Dendritic cell treated with granulocyte-macrophage colony-stimulating factor and Interleukin-4, amounts not matched to agents 40 ng/mL and 50 ng/mL, for 4 days (primary cell): ENCODE results near the gene PAFAH1B1.
"Not testable (repeated sequence)": the region's sequence is repeated elsewhere in the genome, so short reads cannot be mapped to it uniquely, and the experiment has no call there.

Experiments
- H3K27ac Mint-ChIP-seq: one replicate; pipeline ENCODE4 v1.8.0; 2022; ENCODE audit warnings: mild to moderate bottlenecking, mixed read lengths
- H3K27me3 Mint-ChIP-seq: one replicate; pipeline ENCODE4 v1.8.0; 2022; ENCODE audit warnings: mild to moderate bottlenecking, mixed read lengths
- H3K36me3 Mint-ChIP-seq: one replicate; pipeline ENCODE4 v1.8.0; 2022; ENCODE audit warnings: low read depth, mixed read lengths
- H3K4me1 Mint-ChIP-seq: one replicate; pipeline ENCODE4 v1.8.0; 2022; ENCODE audit warnings: low read depth, mixed read lengths
- H3K4me3 Mint-ChIP-seq: one replicate; pipeline ENCODE4 v1.8.0; 2022; ENCODE audit warnings: mild to moderate bottlenecking, moderate library complexity, mixed read lengths
- H3K9me3 Mint-ChIP-seq: one replicate; pipeline ENCODE4 v1.8.0; 2022; ENCODE audit warnings: mixed read lengths
- intact Hi-C: fragments of 100-400 bp; cut with micrococcal nuclease; formaldehyde crosslinking; loops from one replicate; pipeline ENCODE4 v1.15.0; 2022

PAFAH1B1 gene

GRCh38 chr17:2635241-2635640 lies 41.8 kb downstream of the PAFAH1B1 start:
- peaks cover 2% of the 10 kb centered on the region for H3K9me3 Mint-ChIP-seq
- peaks cover 69% of the 10 kb centered on the region for H3K36me3 Mint-ChIP-seq
- no peak overlapping the region for H3K27ac Mint-ChIP-seq
- no peak overlapping the region for H3K4me3 Mint-ChIP-seq
- intact Hi-C loops, result no loop called here
- no peaks in the 10 kb centered on the region for H3K27me3 Mint-ChIP-seq
- H3K4me1 Mint-ChIP-seq, result peaks cover 41% of the 10 kb centered on the region

GRCh38 chr17:2635675-2636074 lies 42.2 kb downstream of the PAFAH1B1 start:
- peaks cover 37% of the 10 kb centered on the region for H3K4me1 Mint-ChIP-seq
- no peaks in the 10 kb centered on the region for H3K9me3 Mint-ChIP-seq
- H3K27me3 Mint-ChIP-seq, result no peaks in the 10 kb centered on the region
- H3K36me3 Mint-ChIP-seq, result peaks cover 74% of the 10 kb centered on the region
- no peak overlapping the region for H3K4me3 Mint-ChIP-seq
- intact Hi-C loops, result no loop called here
- H3K27ac Mint-ChIP-seq, result no peak overlapping the region

GRCh38 chr17:2636169-2636930 lies 42.9 kb downstream of the PAFAH1B1 start:
- H3K4me1 Mint-ChIP-seq, result peaks cover 30% of the 10 kb centered on the region
- H3K27ac Mint-ChIP-seq, result no peak overlapping the region
- H3K9me3 Mint-ChIP-seq, result no peaks in the 10 kb centered on the region
- peaks cover 80% of the 10 kb centered on the region for H3K36me3 Mint-ChIP-seq
- no peak overlapping the region for H3K4me3 Mint-ChIP-seq
- no peaks in the 10 kb centered on the region for H3K27me3 Mint-ChIP-seq
- intact Hi-C loops, result no loop called here

GRCh38 chr17:2637422-2637821 lies 44.0 kb downstream of the PAFAH1B1 start:
- no peaks in the 10 kb centered on the region for H3K9me3 Mint-ChIP-seq
- H3K27me3 Mint-ChIP-seq, result no peaks in the 10 kb centered on the region
- peaks cover 19% of the 10 kb centered on the region for H3K4me1 Mint-ChIP-seq
- no peak overlapping the region for H3K4me3 Mint-ChIP-seq
- intact Hi-C loops, result no loop called here
- H3K27ac Mint-ChIP-seq, result no peak overlapping the region
- H3K36me3 Mint-ChIP-seq, result peaks cover 84% of the 10 kb centered on the region

- Mint-ChIP-seq H3K9me3 (no peaks in the 10 kb centered on the region), H3K4me1 (peaks cover 5% of the 10 kb centered on the region), H3K36me3 (peaks cover 85% of the 10 kb centered on the region), H3K27me3 (no peaks in the 10 kb centered on the region), H3K4me3 (no peak overlapping the region), H3K27ac (no peak overlapping the region)
- intact Hi-C loops, result no loop called here
These were observed 51.5 kb downstream of the PAFAH1B1 start for GRCh38 chr17:2644971-2645370.

GRCh38 chr17:2647957-2648356 lies 54.5 kb downstream of the PAFAH1B1 start:
- H3K4me3 Mint-ChIP-seq, result no peak overlapping the region
- no peak overlapping the region for H3K27ac Mint-ChIP-seq
- no peaks in the 10 kb centered on the region for H3K27me3 Mint-ChIP-seq
- H3K4me1 Mint-ChIP-seq, result peaks cover 5% of the 10 kb centered on the region
- H3K36me3 Mint-ChIP-seq, result peaks cover 83% of the 10 kb centered on the region
- H3K9me3 Mint-ChIP-seq, result no peaks in the 10 kb centered on the region
- intact Hi-C loops, result no loop called here

- intact Hi-C loops, result no loop called here
- peaks cover 8% of the 10 kb centered on the region for H3K4me1 Mint-ChIP-seq
- H3K4me3 Mint-ChIP-seq, result no peak overlapping the region
- no peak overlapping the region for H3K27ac Mint-ChIP-seq
- H3K9me3 Mint-ChIP-seq, result no peaks in the 10 kb centered on the region
- H3K36me3 Mint-ChIP-seq, result peaks cover 74% of the 10 kb centered on the region
- no peaks in the 10 kb centered on the region for H3K27me3 Mint-ChIP-seq
These were observed 55.7 kb downstream of the PAFAH1B1 start for GRCh38 chr17:2649191-2649590.

GRCh38 chr17:2652911-2653310 lies 59.5 kb downstream of the PAFAH1B1 start:
- H3K9me3 Mint-ChIP-seq, H3K27me3 Mint-ChIP-seq, H3K4me3 Mint-ChIP-seq, H3K27ac Mint-ChIP-seq, intact Hi-C loops: not testable (repeated sequence)
- H3K36me3 Mint-ChIP-seq, result peaks cover 59% of the 10 kb centered on the region
- peaks cover 19% of the 10 kb centered on the region for H3K4me1 Mint-ChIP-seq

GRCh38 chr17:2655546-2655945 lies 62.1 kb downstream of the PAFAH1B1 start:
- H3K4me3 Mint-ChIP-seq, result no peak overlapping the region
- H3K27ac Mint-ChIP-seq, result no peak overlapping the region
- H3K4me1 Mint-ChIP-seq, result peaks cover 30% of the 10 kb centered on the region
- no peaks in the 10 kb centered on the region for H3K9me3 Mint-ChIP-seq
- peaks cover 35% of the 10 kb centered on the region for H3K36me3 Mint-ChIP-seq
- intact Hi-C loops, result no loop called here
- H3K27me3 Mint-ChIP-seq, result no peaks in the 10 kb centered on the region

- no peak overlapping the region for H3K4me3 Mint-ChIP-seq
- no peaks in the 10 kb centered on the region for H3K9me3 Mint-ChIP-seq
- intact Hi-C loops, result no loop called here
- no peak overlapping the region for H3K27ac Mint-ChIP-seq
- H3K27me3 Mint-ChIP-seq, result no peaks in the 10 kb centered on the region
- H3K4me1 Mint-ChIP-seq, result peaks cover 36% of the 10 kb centered on the region
- peaks cover 29% of the 10 kb centered on the region for H3K36me3 Mint-ChIP-seq
These were observed 62.8 kb downstream of the PAFAH1B1 start for GRCh38 chr17:2656283-2656682.

- intact Hi-C loops, H3K27me3 Mint-ChIP-seq, H3K9me3 Mint-ChIP-seq, H3K4me3 Mint-ChIP-seq: not testable (repeated sequence)
- Mint-ChIP-seq H3K4me1 (peaks cover 37% of the 10 kb centered on the region), H3K36me3 (peaks cover 28% of the 10 kb centered on the region), H3K27ac (peak overlapping the region; percentile 34)
These were observed 65.9 kb downstream of the PAFAH1B1 start for GRCh38 chr17:2659337-2659736.

- intact Hi-C loops, H3K9me3 Mint-ChIP-seq: not testable (repeated sequence)
- peaks cover 31% of the 10 kb centered on the region for H3K4me1 Mint-ChIP-seq
These were observed 67.0 kb downstream of the PAFAH1B1 start for GRCh38 chr17:2660410-2660809.

GRCh38 chr17:2672026-2672425 lies 78.6 kb downstream of the PAFAH1B1 start:
- intact Hi-C loops, result loop anchor here (5.0 kb wide), 1 partner anchor 80 kb away; the partner anchor contains the start of gene PAFAH1B1
- H3K27ac Mint-ChIP-seq, result no peak overlapping the region
- peaks cover 90% of the 10 kb centered on the region for H3K36me3 Mint-ChIP-seq
- no peaks in the 10 kb centered on the region for H3K27me3 Mint-ChIP-seq
- no peaks in the 10 kb centered on the region for H3K9me3 Mint-ChIP-seq
- no peaks in the 10 kb centered on the region for H3K4me1 Mint-ChIP-seq
- no peak overlapping the region for H3K4me3 Mint-ChIP-seq

More at GRCh38 chr17:2660410-2660809, 67.0 kb downstream of the PAFAH1B1 start:
- H3K27me3 Mint-ChIP-seq, H3K27ac Mint-ChIP-seq, H3K4me3 Mint-ChIP-seq: not testable (repeated sequence)
- H3K36me3 Mint-ChIP-seq, result peaks cover 32% of the 10 kb centered on the region

GRCh38 chr17:2679247-2679646 lies 85.8 kb downstream of the PAFAH1B1 start:
- H3K27ac Mint-ChIP-seq, H3K4me3 Mint-ChIP-seq, H3K9me3 Mint-ChIP-seq, intact Hi-C loops, H3K4me1 Mint-ChIP-seq, H3K27me3 Mint-ChIP-seq: not testable (repeated sequence)
- peaks cover 93% of the 10 kb centered on the region for H3K36me3 Mint-ChIP-seq

- H3K9me3 Mint-ChIP-seq, result no peaks in the 10 kb centered on the region
- H3K36me3 Mint-ChIP-seq, result peaks cover 87% of the 10 kb centered on the region
- no peak overlapping the region for H3K4me3 Mint-ChIP-seq
- H3K27me3 Mint-ChIP-seq, result no peaks in the 10 kb centered on the region
- intact Hi-C loops, result no loop called here
- no peak overlapping the region for H3K27ac Mint-ChIP-seq
- H3K4me1 Mint-ChIP-seq, result no peaks in the 10 kb centered on the region
These were observed 87.5 kb downstream of the PAFAH1B1 start for GRCh38 chr17:2680961-2681360.
